Body of pancreas (tissue), 4 donors: ENCODE data around the gene SIX2. TPM values are rescaled to one million over a fixed set of nuclear protein-coding genes. Genes with fewer than 3 reads are reported as not detected.

ENCODE experiments used
- ATAC-seq: fragments of 150-250 bp; one replicate; pipeline ENCODE4 v1.9.1; 2016
- DNase-seq, 4 donors: peaks; one replicate each; pipeline ENCODE4 v3.0.0-alpha.2; 2019
- H3K27ac ChIP-seq, 4 donors: fragments of 200-600 bp; sonication (generic); 1 replicate in 3 of 4; 2 replicates in 1 of 4; pipeline versions ENCODE4 v1.5.1 to v1.6.1; 2016 to 2019; ENCODE audit warnings: mild to moderate bottlenecking in 1 of 4, mixed read lengths in 1 of 4, moderate library complexity in 1 of 4
- H3K27me3 ChIP-seq, 2 donors: fragments of 200-600 bp; sonication (generic); one replicate each; pipeline ENCODE4 v1.6.0; 2016; ENCODE audit warnings: mild to moderate bottlenecking in 1 of 2
- H3K36me3 ChIP-seq, 2 donors: fragments of 200-600 bp; sonication (generic); replicated peaks in 1 of 2; 2 replicates each; pipeline ENCODE4 v1.5.1; 2016; ENCODE audit warnings: low read depth in 2 of 2; ENCODE audit not compliant: insufficient read depth in 1 of 2
- H3K4me1 ChIP-seq: fragments of 200-600 bp; sonication (generic); one replicate; pipeline ENCODE4 v1.6.0; 2016
- H3K4me3 ChIP-seq, 2 donors: fragments of 200-600 bp; sonication (generic); 1 replicate in 1 of 2; 2 replicates in 1 of 2; pipeline ENCODE4 v1.5.1; 2016 to 2019
- H3K9me3 ChIP-seq, 3 donors: fragments of 200-600 bp; sonication (generic); 1 replicate in 2 of 3; 2 replicates in 1 of 3; pipeline ENCODE4 v1.5.1; 2016
- POLR2A ChIP-seq, 3 donors: fragments of 450-650 bp; IDR thresholded peaks; one replicate each; pipeline ENCODE4 v1.6.1; 2016; ENCODE audit warnings: antibody characterized with exemption in 3 of 3, mild to moderate bottlenecking in 2 of 3
- WGBS, 2 donors: methylation state at CpG; one replicate each; pipeline ENCODE4 v1.1.5; 2017; 5-methylcytosine and 5-hydroxymethylcytosine counted together
- intact Hi-C: fragments of 100-400 bp; cut with DNase I; formaldehyde crosslinking; loops from one replicate; pipeline ENCODE4 v1.15.1; 2023
- total RNA-seq, 2 donors: library from RNA; depleted of rRNA; stranded (reverse); fragments of >200 nt; gene quantifications; one replicate each; pipeline ENCODE4 v1.1.0, GENCODE V29; 2016
- TF ChIP-seq, protein P1 (sequence below), 7 experiments: fragments of 450-650 bp in 4 of 7; fragments of 200-600 bp in 3 of 7; sonication (generic) in 3 of 7; IDR thresholded peaks; one replicate each; pipeline ENCODE4 v1.5.1; 2016 to 2019; ENCODE audit warnings: antibody characterized with exemption in 7 of 7

The SIX2 gene
- total RNA-seq, 2 donors from 2014 or later: 2.3 to 5.2 TPM

DNA sequence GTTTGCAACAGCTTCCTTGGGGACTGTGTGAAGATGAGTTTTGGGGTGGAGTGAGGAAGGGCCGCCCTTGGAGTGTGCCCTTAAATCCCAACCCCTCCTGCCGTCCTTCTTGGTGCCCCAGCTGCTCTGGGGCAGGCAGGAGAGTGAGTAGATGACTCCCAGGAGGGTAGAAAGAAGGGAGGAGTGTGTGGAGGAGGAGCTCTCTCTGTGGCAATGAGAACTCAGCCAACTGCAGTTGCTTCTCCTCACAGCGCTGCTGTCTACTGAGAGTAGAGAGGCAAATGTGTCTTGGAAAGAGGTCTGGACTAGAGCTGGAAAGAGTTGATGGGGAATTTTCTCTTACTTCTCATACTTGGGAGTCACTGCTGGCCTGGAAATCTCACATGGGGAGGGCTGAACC lies 21.8 kb upstream of the SIX2 start:
- no peak for DNase-seq
- intact Hi-C loops: no loop called here
- Histone ChIP-seq H3K27me3 (no peaks in the 10 kb centered on the region), H3K36me3 (no peaks in the 10 kb centered on the region), H3K4me1 (no peaks in the 10 kb centered on the region), H3K27ac (no peak overlapping the region), H3K9me3 (no peaks in the 10 kb centered on the region), H3K4me3 (no peak overlapping the region)
- no peak for TF ChIP-seq POLR2A (IDR thresholded peaks at IDR 0.05)
- TF ChIP-seq, protein P1, sequence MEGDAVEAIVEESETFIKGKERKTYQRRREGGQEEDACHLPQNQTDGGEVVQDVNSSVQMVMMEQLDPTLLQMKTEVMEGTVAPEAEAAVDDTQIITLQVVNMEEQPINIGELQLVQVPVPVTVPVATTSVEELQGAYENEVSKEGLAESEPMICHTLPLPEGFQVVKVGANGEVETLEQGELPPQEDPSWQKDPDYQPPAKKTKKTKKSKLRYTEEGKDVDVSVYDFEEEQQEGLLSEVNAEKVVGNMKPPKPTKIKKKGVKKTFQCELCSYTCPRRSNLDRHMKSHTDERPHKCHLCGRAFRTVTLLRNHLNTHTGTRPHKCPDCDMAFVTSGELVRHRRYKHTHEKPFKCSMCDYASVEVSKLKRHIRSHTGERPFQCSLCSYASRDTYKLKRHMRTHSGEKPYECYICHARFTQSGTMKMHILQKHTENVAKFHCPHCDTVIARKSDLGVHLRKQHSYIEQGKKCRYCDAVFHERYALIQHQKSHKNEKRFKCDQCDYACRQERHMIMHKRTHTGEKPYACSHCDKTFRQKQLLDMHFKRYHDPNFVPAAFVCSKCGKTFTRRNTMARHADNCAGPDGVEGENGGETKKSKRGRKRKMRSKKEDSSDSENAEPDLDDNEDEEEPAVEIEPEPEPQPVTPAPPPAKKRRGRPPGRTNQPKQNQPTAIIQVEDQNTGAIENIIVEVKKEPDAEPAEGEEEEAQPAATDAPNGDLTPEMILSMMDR (IDR thresholded peaks at IDR 0.05): no peak
- WGBS, 2 donors: 75 to 79% methylated on average over 3 of the region's 3 CpGs
- no peak for ATAC-seq

DNA sequence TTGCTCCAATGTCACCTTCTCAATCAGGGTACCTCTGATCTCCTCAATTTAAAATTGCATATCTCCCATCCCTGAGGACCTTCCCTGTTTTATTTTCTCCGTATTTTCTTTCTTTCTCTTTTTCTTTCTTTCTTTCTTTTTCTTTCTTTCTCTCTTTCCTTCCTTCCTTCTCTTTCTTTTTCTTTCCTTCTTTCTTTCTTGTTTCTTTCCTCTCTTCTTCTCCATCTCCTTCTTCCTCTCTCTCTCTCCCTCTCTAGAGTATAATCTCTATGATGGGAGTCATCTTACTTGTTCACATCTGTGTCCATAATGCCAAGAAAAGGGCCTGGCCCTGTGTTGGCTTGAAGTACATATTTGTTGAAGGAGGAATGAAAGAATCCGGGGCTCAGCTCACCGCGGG lies 21.3 kb upstream of the SIX2 start:
- H3K9me3 ChIP-seq: no peaks in the 10 kb centered on the region
- no peaks in the 10 kb centered on the region for H3K4me1 ChIP-seq
- TF ChIP-seq POLR2A (IDR thresholded peaks at IDR 0.05): no peak
- TF ChIP-seq, protein P1 (IDR thresholded peaks at IDR 0.05): no peak
- no peak overlapping the region for H3K4me3 ChIP-seq
- H3K27me3 ChIP-seq: no peaks in the 10 kb centered on the region
- intact Hi-C loops: no loop called here
- ATAC-seq (no peak), DNase-seq (no peak)
- H3K27ac ChIP-seq: no peak overlapping the region
- WGBS, 2 donors: 70 to 78% methylated on average over 4 of the region's 4 CpGs
- H3K36me3 ChIP-seq: no peaks in the 10 kb centered on the region

DNA sequence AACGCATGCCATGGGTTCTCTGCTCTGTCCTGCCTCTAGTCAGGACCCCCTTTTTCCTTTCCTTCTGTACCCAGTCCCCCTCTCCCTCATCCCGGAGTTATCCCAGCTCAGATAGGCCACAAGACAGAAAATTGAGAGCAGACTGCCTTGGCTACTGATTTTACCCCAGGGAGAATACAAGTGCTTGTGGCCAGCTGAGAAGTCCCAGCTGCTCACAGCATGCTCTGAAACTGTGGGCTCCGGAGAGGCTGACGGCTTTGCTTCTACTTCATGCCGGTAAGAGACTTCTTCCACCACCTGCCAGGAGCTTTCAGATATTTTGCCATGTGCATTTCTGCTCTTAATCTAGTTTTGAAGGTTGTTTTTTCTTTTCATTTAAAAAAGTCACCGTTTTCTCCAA lies 20.0 kb upstream of the SIX2 start:
- DNase-seq (no peak), ATAC-seq (no peak)
- no peak overlapping the region for H3K27ac ChIP-seq
- no peaks in the 10 kb centered on the region for H3K27me3 ChIP-seq
- H3K4me3 ChIP-seq: no peak overlapping the region
- WGBS, 2 donors: 75 to 76% methylated on average over 6 of the region's 6 CpGs
- no peaks in the 10 kb centered on the region for H3K36me3 ChIP-seq
- TF ChIP-seq, protein P1 (IDR thresholded peaks at IDR 0.05): no peak
- TF ChIP-seq POLR2A (IDR thresholded peaks at IDR 0.05): no peak
- H3K9me3 ChIP-seq: no peaks in the 10 kb centered on the region
- intact Hi-C loops: no loop called here
- no peaks in the 10 kb centered on the region for H3K4me1 ChIP-seq

DNA sequence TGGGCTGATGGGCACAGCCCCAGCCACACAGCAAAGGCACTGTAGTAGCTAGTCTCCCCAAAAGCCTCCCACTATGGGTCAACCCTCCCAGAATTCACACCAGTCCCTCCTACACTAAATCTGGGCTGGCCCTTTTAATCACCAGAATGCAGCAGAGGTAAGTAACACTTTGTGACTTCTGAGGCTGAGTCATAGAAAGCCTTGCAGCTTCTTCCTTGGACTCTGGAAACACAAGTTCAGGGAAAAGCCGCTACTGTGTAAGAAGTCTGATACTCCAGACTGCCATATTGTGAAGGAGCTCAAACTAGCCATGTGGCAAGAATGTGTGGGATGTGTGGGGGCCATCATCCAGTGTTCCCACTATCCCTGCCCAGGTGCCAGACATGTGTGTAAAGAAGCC lies 19.0 kb upstream of the SIX2 start:
- intact Hi-C loops: no loop called here
- Histone ChIP-seq H3K27me3 (no peaks in the 10 kb centered on the region), H3K4me3 (no peak overlapping the region), H3K27ac (no peak overlapping the region), H3K36me3 (no peaks in the 10 kb centered on the region), H3K4me1 (no peaks in the 10 kb centered on the region), H3K9me3 (no peaks in the 10 kb centered on the region)
- no peak for TF ChIP-seq POLR2A (IDR thresholded peaks at IDR 0.05)
- TF ChIP-seq, protein P1 (IDR thresholded peaks at IDR 0.05): no peak
- 100% methylated on average over 1 of the region's 1 CpG for WGBS, 2 donors
- ATAC-seq (no peak), DNase-seq (no peak)

DNA sequence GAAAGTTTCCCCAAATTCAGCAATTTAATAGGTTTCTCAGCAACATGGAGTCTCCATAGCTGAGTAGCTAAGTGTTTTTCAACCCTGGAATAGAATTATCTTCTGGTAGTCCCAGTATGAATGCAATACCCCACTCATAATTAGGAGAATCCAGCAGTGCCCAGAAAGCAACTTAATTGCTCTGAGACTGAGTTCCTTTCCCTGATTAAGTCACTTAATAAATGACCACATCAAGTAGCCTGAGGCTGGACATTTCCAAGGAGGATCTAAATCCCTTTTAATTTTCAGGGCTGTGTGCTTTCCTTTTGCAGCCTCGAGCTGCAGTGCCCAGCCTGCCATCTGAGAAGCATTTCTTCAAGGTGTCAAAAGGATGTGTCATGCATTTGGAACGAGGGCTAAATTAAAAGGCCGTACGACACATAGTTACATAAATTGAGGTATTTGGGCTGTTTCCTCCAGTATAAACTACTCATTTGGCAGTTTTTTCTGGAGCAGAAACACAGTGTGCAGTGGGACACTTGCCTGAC lies 17.7 kb upstream of the SIX2 start:
- ATAC-seq (no peak), DNase-seq (no peak)
- no peaks in the 10 kb centered on the region for H3K9me3 ChIP-seq
- 86 to 90% methylated on average over 4 of the region's 4 CpGs for WGBS, 2 donors
- no peak for TF ChIP-seq POLR2A (IDR thresholded peaks at IDR 0.05)
- TF ChIP-seq, protein P1 (IDR thresholded peaks at IDR 0.05): no peak
- no peak overlapping the region for H3K4me3 ChIP-seq
- no peak overlapping the region for H3K27ac ChIP-seq
- intact Hi-C loops: no loop called here
- H3K36me3 ChIP-seq: no peaks in the 10 kb centered on the region
- H3K27me3 ChIP-seq: no peaks in the 10 kb centered on the region
- H3K4me1 ChIP-seq: no peaks in the 10 kb centered on the region
